ENCODE data around the gene CNTNAP4.

Gene CNTNAP4

GRCh38 chr16:76280421-76281215 is 3.4 kb downstream of the CNTNAP4 start:
- no peak for TF ChIP-seq ESRRG (CRISPR knock-in tag; IDR thresholded peaks at IDR 0.05)
- TF ChIP-seq ZNF70 (CRISPR knock-in tag; IDR thresholded peaks at IDR 0.05) = no peak
- no peak for TF ChIP-seq CREB5 (CRISPR knock-in tag; IDR thresholded peaks at IDR 0.05; ENCODE audit: low read depth)
- no peak for TF ChIP-seq ZFP30 (CRISPR knock-in tag; IDR thresholded peaks at IDR 0.05)
- TF ChIP-seq GLIS3 (CRISPR knock-in tag; IDR thresholded peaks at IDR 0.05) = no peak
- TF ChIP-seq ZNF8 (CRISPR knock-in tag; IDR thresholded peaks at IDR 0.05) = no peak
- no peak for TF ChIP-seq RARB (CRISPR knock-in tag; IDR thresholded peaks at IDR 0.05)
- no peak for TF ChIP-seq TSHZ2 (CRISPR knock-in tag; IDR thresholded peaks at IDR 0.05)
- TF ChIP-seq ZFP3 (CRISPR knock-in tag; IDR thresholded peaks at IDR 0.05) = no peak
- TF ChIP-seq OSR1 (CRISPR knock-in tag; IDR thresholded peaks at IDR 0.05) = no peak
- TF ChIP-seq ZNF565 (CRISPR knock-in tag; conservative IDR thresholded peaks at IDR 0.05; ENCODE audit: low read depth) = no peak
- TF ChIP-seq TCF4 (CRISPR knock-in tag; IDR thresholded peaks at IDR 0.05; ENCODE audit: borderline replicate concordance) = no peak
- no peak for TF ChIP-seq SNAI2 (CRISPR knock-in tag; IDR thresholded peaks at IDR 0.05)
- TF ChIP-seq PATZ1 (CRISPR knock-in tag; IDR thresholded peaks at IDR 0.05; ENCODE audit: borderline replicate concordance) = no peak
- no peak for TF ChIP-seq CSRNP3 (CRISPR knock-in tag; IDR thresholded peaks at IDR 0.05)
- no peak for TF ChIP-seq TOX (CRISPR knock-in tag; IDR thresholded peaks at IDR 0.05; ENCODE audit: borderline replicate concordance)
- no peak for TF ChIP-seq ISL1 (CRISPR knock-in tag; IDR thresholded peaks at IDR 0.05)
- no peak for TF ChIP-seq PPARA (CRISPR knock-in tag; IDR thresholded peaks at IDR 0.05; ENCODE audit: borderline replicate concordance)
- no peak for TF ChIP-seq ZC3H10 (CRISPR knock-in tag; IDR thresholded peaks at IDR 0.05)
- ATAC-seq = no peak

GRCh38 chr16:76287466-76287865 is 10.3 kb downstream of the CNTNAP4 start:
- ATAC-seq = no peak
- TF ChIP-seq PATZ1 (CRISPR knock-in tag; IDR thresholded peaks at IDR 0.05; ENCODE audit: borderline replicate concordance) (no peak), ZC3H10 (CRISPR knock-in tag; IDR thresholded peaks at IDR 0.05) (no peak), CSDC2 (CRISPR knock-in tag; IDR thresholded peaks at IDR 0.05) (no peak), OSR1 (CRISPR knock-in tag; IDR thresholded peaks at IDR 0.05) (no peak), SNAI2 (CRISPR knock-in tag; IDR thresholded peaks at IDR 0.05) (no peak), CREB5 (CRISPR knock-in tag; IDR thresholded peaks at IDR 0.05; ENCODE audit: low read depth) (no peak), PPARA (CRISPR knock-in tag; IDR thresholded peaks at IDR 0.05; ENCODE audit: borderline replicate concordance) (no peak), ZNF565 (CRISPR knock-in tag; conservative IDR thresholded peaks at IDR 0.05; ENCODE audit: low read depth) (no peak), ISL1 (CRISPR knock-in tag; IDR thresholded peaks at IDR 0.05) (no peak), CSRNP3 (CRISPR knock-in tag; IDR thresholded peaks at IDR 0.05) (no peak), TOX (CRISPR knock-in tag; IDR thresholded peaks at IDR 0.05; ENCODE audit: borderline replicate concordance) (no peak), ZFP30 (CRISPR knock-in tag; IDR thresholded peaks at IDR 0.05) (no peak), POU6F1 (CRISPR knock-in tag; IDR thresholded peaks at IDR 0.05; ENCODE audit: borderline replicate concordance, low read depth) (no peak), ZNF8 (CRISPR knock-in tag; IDR thresholded peaks at IDR 0.05) (no peak), ZNF70 (CRISPR knock-in tag; IDR thresholded peaks at IDR 0.05) (no peak), ESRRG (CRISPR knock-in tag; IDR thresholded peaks at IDR 0.05) (no peak), BACH2 (CRISPR knock-in tag; IDR thresholded peaks at IDR 0.05; ENCODE audit: borderline replicate concordance) (no peak), ZFP3 (CRISPR knock-in tag; IDR thresholded peaks at IDR 0.05) (no peak)

All from SK-N-SH treated with all-trans-retinoic acid at 6 μM for 48 hours (cell line).